Measurements from ENCODE around the gene BEND7.
"Not testable (repeated sequence)": the region's sequence is repeated elsewhere in the genome, so short reads cannot be mapped to it uniquely, and the experiment has no call there.

The BEND7 gene

GRCh38 chr10:13420532-13421307, 108.1 kb downstream of the BEND7 start:
- no peak for DNase-seq (ENCODE audit: low read depth)

- no peak for DNase-seq (ENCODE audit: low read depth)
Measured at GRCh38 chr10:13417459-13418126, 111.2 kb downstream of the BEND7 start.

GRCh38 chr10:13416760-13417159, 112.1 kb downstream of the BEND7 start:
- DNase-seq (ENCODE audit: low read depth), result no peak

GRCh38 chr10:13414855-13415254, 114.0 kb downstream of the BEND7 start:
- no peak for DNase-seq (ENCODE audit: low read depth)

GRCh38 chr10:13414137-13414536, 114.7 kb downstream of the BEND7 start:
- DNase-seq (ENCODE audit: low read depth), result no peak

- DNase-seq (ENCODE audit: low read depth), result no peak
Measured at GRCh38 chr10:13412894-13413293, 115.9 kb downstream of the BEND7 start.

- DNase-seq (ENCODE audit: low read depth), result no peak
Measured at GRCh38 chr10:13404791-13405190, 124.0 kb downstream of the BEND7 start.

GRCh38 chr10:13404305-13404759, 124.5 kb downstream of the BEND7 start:
- DNase-seq (ENCODE audit: low read depth), result no peak

- not testable (repeated sequence) for DNase-seq (ENCODE audit: low read depth)
Measured at GRCh38 chr10:13403426-13403825, 125.4 kb downstream of the BEND7 start.

- DNase-seq (ENCODE audit: low read depth), result no peak
Measured at GRCh38 chr10:13402021-13402420, 126.8 kb downstream of the BEND7 start.

GRCh38 chr10:13401142-13401541, 127.7 kb downstream of the BEND7 start:
- no peak for DNase-seq (ENCODE audit: low read depth)

GRCh38 chr10:13400196-13400965, 128.4 kb downstream of the BEND7 start:
- DNase-seq (ENCODE audit: low read depth), result no peak

GRCh38 chr10:13399752-13400151, 129.1 kb downstream of the BEND7 start:
- DNase-seq (ENCODE audit: low read depth), result no peak

- DNase-seq (ENCODE audit: low read depth), result no peak
Measured at GRCh38 chr10:13399236-13399635, 129.6 kb downstream of the BEND7 start.

- DNase-seq (ENCODE audit: low read depth), result no peak
Measured at GRCh38 chr10:13397052-13397451, 131.8 kb downstream of the BEND7 start.

GRCh38 chr10:13396369-13396768, 132.4 kb downstream of the BEND7 start:
- DNase-seq (ENCODE audit: low read depth), result no peak

- no peak for DNase-seq (ENCODE audit: low read depth)
Measured at GRCh38 chr10:13395540-13395939, 133.3 kb downstream of the BEND7 start.

GRCh38 chr10:13393640-13394039, 135.2 kb downstream of the BEND7 start:
- DNase-seq (ENCODE audit: low read depth), result no peak

- DNase-seq (ENCODE audit: low read depth), result no peak
Measured at GRCh38 chr10:13392701-13393100, 136.1 kb downstream of the BEND7 start.
